DND-41 (cell line): ENCODE measurements around the gene PEMT.

ENCODE experiments used
- ATAC-seq: fragments of 200-7000 bp; cut with Tn5 transposase; 3 replicates; pipeline ENCODE4 v1.9.1; 2021; ENCODE audit warnings: low read depth; ENCODE audit not compliant: insufficient read depth
- DNase-seq: peaks from one replicate; pipeline ENCODE4 v3.0.0-alpha.2; 2020
- H2AFZ ChIP-seq: 2 replicates; pipeline ENCODE4 v1.6.0; 2012; ENCODE audit warnings: low read depth, low read length
- H3K27ac ChIP-seq: 2 replicates; pipeline ENCODE4 v1.5.1; 2012; ENCODE audit warnings: low read length, inconsistent platforms
- H3K27me3 ChIP-seq: fragments of 200-600 bp; sonication (generic); 2 replicates; pipeline ENCODE4 v1.6.0; 2012; ENCODE audit warnings: low read length, mild to moderate bottlenecking, inconsistent platforms; ENCODE audit not compliant: insufficient read depth, poor library complexity
- H3K36me3 ChIP-seq: 2 replicates; pipeline ENCODE4 v1.5.1; 2012; ENCODE audit warnings: low read length, inconsistent platforms; ENCODE audit not compliant: insufficient read depth
- H3K4me1 ChIP-seq: 2 replicates; pipeline ENCODE4 v1.5.1; 2012; ENCODE audit warnings: mild to moderate bottlenecking, low read length; ENCODE audit not compliant: insufficient read depth
- H3K4me2 ChIP-seq: 2 replicates; pipeline ENCODE4 v1.6.0; 2012; ENCODE audit warnings: mild to moderate bottlenecking, moderate library complexity, low read length, inconsistent platforms; ENCODE audit not compliant: insufficient read depth
- H3K4me3 ChIP-seq, 2 experiments: fragments of 200-600 bp in 1 of 2; shearing (Covaris generic) in 1 of 2; 2 replicates each; pipeline ENCODE4 v1.5.1; 2012 to 2016; ENCODE audit warnings: inconsistent platforms in 2 of 2, low read length in 2 of 2, mild to moderate bottlenecking in 2 of 2, low read depth in 1 of 2, moderate library complexity in 1 of 2
- H3K79me2 ChIP-seq: 2 replicates; pipeline ENCODE4 v1.6.0; 2012; ENCODE audit warnings: low read length, inconsistent platforms; ENCODE audit not compliant: insufficient read depth
- H3K9ac ChIP-seq: 2 replicates; pipeline ENCODE4 v1.6.0; 2012; ENCODE audit warnings: low read depth, mild to moderate bottlenecking, inconsistent platforms, low read length, moderate library complexity
- H3K9me3 ChIP-seq: 2 replicates; pipeline ENCODE4 v1.5.1; 2012; ENCODE audit warnings: low read length, moderate library complexity, mild to moderate bottlenecking, inconsistent platforms; ENCODE audit not compliant: insufficient read depth, severe bottlenecking
- H4K20me1 ChIP-seq: 2 replicates; pipeline ENCODE4 v1.6.0; 2012; ENCODE audit warnings: low read length; ENCODE audit not compliant: insufficient read depth
- EZH2 ChIP-seq: IDR thresholded peaks from 3 replicates; pipeline ENCODE4 v1.6.1; 2012; ENCODE audit warnings: borderline replicate concordance, low read depth, mild to moderate bottlenecking, moderate library complexity, low read length, inconsistent platforms; ENCODE audit not compliant: severe bottlenecking
- TF ChIP-seq, protein P1 (sequence below): IDR thresholded peaks from 2 replicates; pipeline ENCODE4 v1.5.1; 2012; ENCODE audit warnings: borderline replicate concordance, low read length, moderate library complexity, mild to moderate bottlenecking; ENCODE audit not compliant: poor library complexity, severe bottlenecking; ENCODE audit errors: extremely low read depth

Gene PEMT

GRCh38 chr17:17536702-17537101 is 54.8 kb downstream of the PEMT start:
- Histone ChIP-seq H3K36me3 (no peaks in the 10 kb centered on the region), H3K4me3 (no peak overlapping the region), H3K27ac (no peak overlapping the region), H3K9ac (no peak overlapping the region), H4K20me1 (no peaks in the 10 kb centered on the region), H3K79me2 (no peaks in the 10 kb centered on the region), H2AFZ (no peak overlapping the region), H3K27me3 (no peaks in the 10 kb centered on the region), H3K4me1 (no peaks in the 10 kb centered on the region), H3K4me2 (no peak overlapping the region), H3K9me3 (no peaks in the 10 kb centered on the region)
- no peak for DNase-seq
- no peak for ATAC-seq
- TF ChIP-seq, protein P1, sequence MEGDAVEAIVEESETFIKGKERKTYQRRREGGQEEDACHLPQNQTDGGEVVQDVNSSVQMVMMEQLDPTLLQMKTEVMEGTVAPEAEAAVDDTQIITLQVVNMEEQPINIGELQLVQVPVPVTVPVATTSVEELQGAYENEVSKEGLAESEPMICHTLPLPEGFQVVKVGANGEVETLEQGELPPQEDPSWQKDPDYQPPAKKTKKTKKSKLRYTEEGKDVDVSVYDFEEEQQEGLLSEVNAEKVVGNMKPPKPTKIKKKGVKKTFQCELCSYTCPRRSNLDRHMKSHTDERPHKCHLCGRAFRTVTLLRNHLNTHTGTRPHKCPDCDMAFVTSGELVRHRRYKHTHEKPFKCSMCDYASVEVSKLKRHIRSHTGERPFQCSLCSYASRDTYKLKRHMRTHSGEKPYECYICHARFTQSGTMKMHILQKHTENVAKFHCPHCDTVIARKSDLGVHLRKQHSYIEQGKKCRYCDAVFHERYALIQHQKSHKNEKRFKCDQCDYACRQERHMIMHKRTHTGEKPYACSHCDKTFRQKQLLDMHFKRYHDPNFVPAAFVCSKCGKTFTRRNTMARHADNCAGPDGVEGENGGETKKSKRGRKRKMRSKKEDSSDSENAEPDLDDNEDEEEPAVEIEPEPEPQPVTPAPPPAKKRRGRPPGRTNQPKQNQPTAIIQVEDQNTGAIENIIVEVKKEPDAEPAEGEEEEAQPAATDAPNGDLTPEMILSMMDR: no peak
- no peak for TF ChIP-seq EZH2

DNA sequence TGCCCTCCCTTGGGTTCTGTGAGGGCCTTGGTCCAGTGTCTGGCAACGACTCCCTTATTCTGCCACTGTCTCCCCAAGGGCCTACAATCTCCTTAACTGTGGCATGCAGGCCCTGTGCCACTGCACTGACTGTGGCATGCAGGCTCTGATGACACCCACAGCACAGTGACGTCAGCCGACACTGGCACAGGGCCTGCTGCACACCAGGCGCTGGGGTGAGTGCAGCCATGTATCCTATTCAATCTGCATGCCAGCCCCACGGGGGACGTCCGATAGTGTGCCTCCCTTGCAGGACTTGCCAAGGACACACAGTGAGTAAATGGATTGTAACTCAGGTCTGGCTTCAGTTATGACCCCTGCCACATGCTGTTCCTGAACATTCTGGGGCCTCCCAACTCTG is 55.6 kb downstream of the PEMT start:
- TF ChIP-seq, protein P1: no peak
- TF ChIP-seq EZH2: no peak
- Histone ChIP-seq H3K4me1 (no peaks in the 10 kb centered on the region), H3K9me3 (no peaks in the 10 kb centered on the region), H3K79me2 (no peaks in the 10 kb centered on the region), H3K9ac (no peak overlapping the region), H3K27ac (no peak overlapping the region), H3K4me2 (no peak overlapping the region), H3K27me3 (no peaks in the 10 kb centered on the region), H2AFZ (no peak overlapping the region), H3K4me3 (no peak overlapping the region), H3K36me3 (no peaks in the 10 kb centered on the region), H4K20me1 (no peaks in the 10 kb centered on the region)
- DNase-seq: no peak
- ATAC-seq: no peak

- no peak overlapping the region for H3K4me3 ChIP-seq
- H3K36me3 ChIP-seq: no peaks in the 10 kb centered on the region
- no peak overlapping the region for H2AFZ ChIP-seq
- H3K4me2 ChIP-seq: no peak overlapping the region
- H3K27me3 ChIP-seq: no peaks in the 10 kb centered on the region
- H3K4me1 ChIP-seq: no peaks in the 10 kb centered on the region
- ATAC-seq (no peak), DNase-seq (no peak)
- H3K9me3 ChIP-seq: no peaks in the 10 kb centered on the region
- H3K9ac ChIP-seq: no peak overlapping the region
- H3K27ac ChIP-seq: no peak overlapping the region
- H4K20me1 ChIP-seq: peaks cover 7% of the 10 kb centered on the region; the same call in 1 of the 2 replicates
- H3K79me2 ChIP-seq: no peaks in the 10 kb centered on the region; the same call in 1 of the 2 replicates
- TF ChIP-seq, protein P1: no peak
- no peak for TF ChIP-seq EZH2
Observed at GRCh38 chr17:17533901-17534441, 57.5 kb downstream of the PEMT start.
